Measurements from ENCODE around the gene TAS2R10.
"Not testable (repeated sequence)": the region's sequence is repeated elsewhere in the genome, so short reads cannot be mapped to it uniquely, and the experiment has no call there.

Gene TAS2R10, protein sequence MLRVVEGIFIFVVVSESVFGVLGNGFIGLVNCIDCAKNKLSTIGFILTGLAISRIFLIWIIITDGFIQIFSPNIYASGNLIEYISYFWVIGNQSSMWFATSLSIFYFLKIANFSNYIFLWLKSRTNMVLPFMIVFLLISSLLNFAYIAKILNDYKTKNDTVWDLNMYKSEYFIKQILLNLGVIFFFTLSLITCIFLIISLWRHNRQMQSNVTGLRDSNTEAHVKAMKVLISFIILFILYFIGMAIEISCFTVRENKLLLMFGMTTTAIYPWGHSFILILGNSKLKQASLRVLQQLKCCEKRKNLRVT
- 0.35 to 1.3 (median 0.52) reads per million in 4 experiments for total RNA-seq

DNA sequence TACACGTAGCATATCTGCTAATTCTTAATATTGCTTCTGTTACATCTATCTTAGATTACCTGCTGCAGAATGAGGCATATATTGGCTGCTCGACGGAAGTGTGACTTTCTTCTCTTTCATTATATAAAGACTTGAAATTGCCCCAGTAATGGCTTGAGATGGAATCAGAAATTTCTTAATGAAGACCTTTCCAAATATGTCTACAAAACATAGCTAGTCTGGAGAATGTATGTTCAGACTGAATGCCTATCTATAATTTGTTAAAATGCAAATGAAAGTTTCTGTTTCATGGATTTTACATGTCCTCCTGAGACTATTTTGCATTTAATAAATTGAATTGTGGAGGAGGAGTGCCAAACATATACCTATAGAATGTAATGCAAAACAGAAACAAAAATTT, at the start of gene TAS2R10:
TSS of gene TAS2R10 (minus strand) at position 101 of the 400 bp plus-strand sequence. CDS start at position 12, 89 bp downstream.
- no peak for DNase-seq

DNA sequence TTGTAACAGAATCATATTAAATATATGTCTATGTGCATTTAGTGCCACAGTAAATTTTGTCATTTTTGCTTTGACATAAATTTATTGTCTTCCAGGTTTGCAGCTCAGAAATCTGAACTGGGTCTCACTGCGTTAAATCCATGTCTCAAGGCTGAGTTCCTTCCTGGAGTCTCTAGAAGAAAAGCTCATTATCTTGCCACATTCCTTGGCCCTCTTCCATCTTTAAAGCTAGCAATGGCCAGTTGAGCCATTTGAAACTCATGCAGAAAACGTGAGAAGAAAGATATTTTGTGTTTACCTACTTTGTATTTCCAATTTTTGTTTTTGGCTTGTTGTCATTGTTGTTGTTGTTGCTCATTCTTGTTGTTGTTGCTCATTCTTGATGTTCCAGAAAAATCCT, 47.2 kb upstream of the TAS2R10 start:
- DNase-seq, result no peak

DNA sequence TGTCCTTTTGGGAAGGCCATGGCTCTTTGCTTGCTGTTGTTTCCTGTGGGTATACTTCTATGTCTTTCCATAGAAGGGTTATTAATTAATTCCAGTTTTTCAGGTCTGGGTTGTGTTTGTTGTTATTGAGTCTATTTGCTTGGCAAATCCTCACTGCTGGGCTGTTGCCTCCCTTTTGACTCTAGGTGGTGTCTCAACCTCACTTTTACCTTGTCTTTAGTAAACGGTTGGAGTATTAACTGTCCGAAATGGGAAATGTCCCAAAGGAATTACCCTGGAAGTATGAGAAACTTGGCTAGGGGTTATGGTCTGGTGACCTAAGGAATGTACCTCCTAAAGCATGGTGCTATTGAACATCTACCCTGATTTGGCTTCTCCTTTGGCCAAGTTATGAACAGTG, 41.2 kb upstream of the TAS2R10 start:
- DNase-seq, result no peak

DNA sequence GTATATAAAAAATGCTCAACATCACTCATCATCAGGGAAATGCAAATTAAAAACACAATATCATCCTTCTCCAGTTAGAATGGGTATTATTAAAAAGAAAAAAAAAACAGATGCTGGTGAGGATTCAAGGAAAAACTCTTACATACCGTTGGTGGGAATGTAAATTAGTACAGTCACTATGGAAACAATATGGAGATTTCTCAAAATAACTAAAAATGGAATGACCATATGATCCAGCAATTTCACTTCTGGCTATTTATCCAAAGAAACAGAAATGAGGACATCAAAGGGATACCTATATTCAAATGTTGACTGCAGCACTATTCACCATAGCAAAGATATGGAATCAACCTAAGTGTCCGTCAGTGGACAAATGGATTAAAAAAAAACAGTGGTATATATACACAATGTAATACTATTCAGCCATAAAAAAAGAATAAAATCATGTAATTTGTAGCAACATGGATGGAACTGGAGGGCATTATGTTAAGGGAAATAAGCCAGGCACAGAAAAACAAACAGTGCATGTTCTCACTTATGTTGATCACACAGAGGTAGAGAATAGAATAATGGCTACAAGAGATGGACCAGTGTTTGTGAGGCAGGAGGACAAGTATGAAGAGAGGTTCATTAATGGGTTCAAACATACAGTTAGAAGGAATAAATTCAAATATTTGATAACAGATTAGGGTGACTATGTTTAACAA, 37.5 kb upstream of the TAS2R10 start:
- DNase-seq, result no peak

DNA sequence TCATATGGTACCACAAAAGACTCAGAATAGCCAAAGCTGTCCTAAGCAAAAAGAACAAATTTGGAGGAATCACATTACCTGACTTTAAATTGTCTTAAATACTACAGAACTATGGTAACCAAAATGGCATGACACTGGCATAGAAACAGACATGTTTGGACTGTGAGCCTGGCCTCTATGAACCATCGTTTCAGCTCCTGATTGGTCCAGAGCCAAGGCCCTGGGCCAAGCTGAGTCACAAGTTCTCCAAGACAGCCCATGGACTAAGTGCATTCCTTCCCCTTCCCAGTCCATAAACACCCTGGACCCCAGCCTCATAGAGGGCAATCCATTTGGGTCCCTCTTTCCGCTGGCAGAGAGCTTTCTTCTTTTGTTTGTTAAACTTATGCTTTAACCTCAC, 35.2 kb upstream of the TAS2R10 start:
- DNase-seq, result no peak

DNA sequence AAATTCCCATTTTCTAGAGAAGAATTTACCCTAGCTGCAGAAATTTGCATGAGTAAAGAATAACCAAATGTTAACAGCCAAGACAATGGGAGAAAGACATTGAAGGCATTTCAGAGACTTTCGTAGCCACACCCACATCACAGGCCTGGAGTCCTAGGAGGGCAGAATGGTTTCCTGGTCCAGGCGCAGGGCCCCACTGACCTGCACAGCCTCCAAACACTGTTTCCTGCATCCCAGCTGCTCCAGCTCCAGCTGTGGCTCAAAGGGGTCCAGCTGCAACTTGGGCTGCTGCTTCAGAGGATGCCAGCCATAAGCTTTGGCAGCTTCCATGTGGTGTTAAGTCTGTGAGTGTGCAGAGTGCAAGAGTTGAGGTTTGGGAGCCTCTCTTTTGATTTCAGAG, 29.6 kb upstream of the TAS2R10 start:
- no peak for DNase-seq

DNA sequence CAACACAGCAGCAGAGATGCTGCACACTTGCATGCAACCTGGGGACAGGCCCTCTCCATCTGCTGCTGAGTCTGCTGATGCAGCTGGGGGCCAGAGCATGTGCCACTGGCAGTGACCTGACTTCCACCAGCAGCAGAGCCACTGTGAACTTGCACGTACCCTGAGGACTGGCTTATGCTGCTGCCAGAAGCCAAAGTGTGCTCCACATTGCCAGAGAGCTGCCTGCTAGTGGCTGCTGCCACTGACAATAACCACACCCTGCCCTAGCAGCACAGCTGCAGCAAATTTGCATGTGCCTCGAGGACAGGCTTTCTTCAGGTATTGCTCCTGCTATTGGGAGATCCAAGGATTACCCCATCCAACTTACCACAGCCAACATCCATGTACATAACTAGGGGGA, 27.6 kb upstream of the TAS2R10 start:
- DNase-seq, result no peak

DNA sequence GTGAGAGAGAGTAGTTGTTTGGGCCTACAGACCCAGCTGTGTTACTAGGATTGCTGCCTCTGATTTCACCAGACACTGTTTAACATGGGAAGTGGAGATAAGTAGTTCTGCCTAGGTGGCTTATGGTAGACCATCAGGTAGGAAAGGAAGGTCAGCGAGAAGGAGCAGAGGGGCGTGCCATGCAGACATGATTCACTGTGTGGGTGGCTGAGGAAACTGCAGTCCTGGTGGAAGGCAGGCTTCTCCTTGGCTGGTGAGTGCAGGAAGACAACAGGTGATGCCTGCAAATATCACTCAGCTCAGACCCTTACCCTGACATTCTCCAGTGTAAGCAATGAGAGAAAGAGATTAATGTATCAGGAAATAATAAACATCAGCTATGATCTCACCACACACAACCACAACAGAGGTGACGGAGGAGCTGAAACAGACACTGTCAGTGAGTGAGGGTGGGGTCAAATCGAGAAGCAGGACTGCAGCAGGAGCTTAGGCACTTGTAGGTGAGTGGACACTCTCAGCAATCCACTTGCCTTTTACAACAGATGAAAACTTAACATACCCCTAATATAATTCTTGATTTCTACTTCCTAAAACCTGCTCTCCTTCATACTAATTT, 25.2 kb upstream of the TAS2R10 start:
- no peak for DNase-seq

DNA sequence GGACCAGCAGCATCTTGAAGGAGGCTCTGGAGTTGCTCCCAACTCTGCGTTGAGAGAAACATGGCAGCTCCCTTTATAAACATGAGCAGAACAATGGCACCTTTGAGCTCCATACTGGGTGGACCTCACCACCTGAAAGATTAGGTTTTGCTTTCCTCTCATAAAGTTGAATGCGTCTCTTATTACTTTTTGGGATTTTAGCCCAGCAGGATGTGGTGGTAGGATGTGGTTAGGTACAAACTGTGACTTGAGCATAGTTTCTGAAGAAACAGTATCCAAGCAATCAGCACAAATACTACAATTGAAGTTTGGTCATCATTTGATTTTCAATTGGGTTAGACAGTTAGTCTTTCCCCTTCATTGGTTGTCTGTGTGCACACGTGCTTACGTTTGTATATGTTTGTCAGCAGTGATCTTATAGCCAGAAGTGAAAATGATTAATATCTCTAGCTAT, 23.3 kb upstream of the TAS2R10 start, which contains the start of gene PRR4:
TSS of gene PRR4 (minus strand) at position 51 of the 454 bp plus-strand sequence. CDS start at position 13, 38 bp downstream.
- DNase-seq, result no peak

DNA sequence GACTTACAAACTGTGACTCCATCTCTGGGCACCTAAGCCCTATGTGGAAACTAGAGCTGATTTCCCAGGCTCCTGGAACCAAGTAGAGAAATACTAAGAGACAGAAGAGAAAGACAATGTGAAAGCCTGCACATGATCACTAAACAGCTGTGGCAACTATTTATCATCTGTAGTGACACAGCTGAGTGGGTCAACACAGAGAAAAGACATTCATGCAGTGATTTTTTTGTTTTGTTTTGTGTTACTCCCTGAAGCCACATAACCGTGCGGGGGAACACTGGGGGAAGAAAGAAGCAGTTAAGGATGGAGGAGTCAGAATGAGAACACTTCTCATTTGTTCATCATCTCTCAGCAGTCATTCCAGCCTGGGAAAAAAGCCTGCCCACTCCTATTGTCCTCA, 21.6 kb upstream of the TAS2R10 start:
- no peak for DNase-seq

DNA sequence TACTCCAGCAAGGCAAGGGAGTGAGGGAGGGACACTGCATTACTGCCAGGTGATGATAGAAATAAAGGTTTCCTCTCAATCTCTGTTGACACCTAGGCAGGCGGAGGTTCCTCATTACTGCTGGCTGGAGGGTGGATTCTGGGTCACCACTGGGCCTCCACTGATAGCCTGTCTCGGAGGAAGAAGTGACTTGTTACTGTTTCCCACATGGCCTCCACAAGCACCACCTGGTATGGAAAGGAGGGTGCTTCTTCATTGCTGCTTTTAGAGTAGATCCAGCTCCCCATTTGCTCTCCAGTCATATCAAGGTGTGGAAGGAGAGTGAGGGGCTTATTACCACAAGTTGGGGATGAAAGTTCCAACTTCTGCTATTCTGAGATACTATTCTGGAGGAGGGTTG, 16.7 kb upstream of the TAS2R10 start:
- no peak for DNase-seq

DNA sequence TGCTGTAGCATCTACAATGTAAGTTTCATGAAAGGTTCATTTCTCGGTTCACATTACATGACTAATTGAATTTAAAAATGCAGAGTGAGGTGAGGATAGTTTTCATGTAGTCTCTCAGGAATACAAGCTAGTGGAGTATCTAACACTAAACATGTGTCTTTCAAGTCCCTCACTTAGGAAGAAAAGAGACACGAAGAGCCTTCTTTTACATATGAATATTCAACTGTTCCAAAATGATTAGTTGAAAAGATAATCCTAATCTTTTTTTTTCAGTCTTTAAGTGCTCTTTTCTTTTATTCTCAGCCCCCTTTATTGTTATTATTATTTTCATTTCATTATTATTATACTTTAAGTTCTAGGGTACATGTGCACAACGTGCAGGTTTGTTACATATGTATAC, 12.3 kb upstream of the TAS2R10 start:
- DNase-seq, result no peak

DNA sequence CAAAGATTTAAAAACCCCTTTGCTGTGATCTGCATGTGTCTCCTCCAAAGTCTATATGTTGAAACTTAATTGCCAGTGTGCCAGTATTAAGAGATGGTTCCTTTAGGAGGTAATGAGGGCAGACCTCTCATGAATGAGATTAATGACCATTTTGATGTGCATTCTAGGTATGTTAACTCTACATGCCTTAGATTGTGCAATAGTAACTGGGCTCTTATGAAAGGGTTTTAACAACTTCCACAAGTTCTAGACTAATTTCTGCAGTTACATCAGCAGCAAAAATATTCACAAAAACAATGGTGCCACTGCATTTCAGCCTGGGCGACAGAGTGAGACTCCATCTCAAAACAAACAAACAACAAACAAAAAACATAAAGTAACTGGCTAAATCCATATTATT, 3.8 kb upstream of the TAS2R10 start:
- no peak for DNase-seq

DNA sequence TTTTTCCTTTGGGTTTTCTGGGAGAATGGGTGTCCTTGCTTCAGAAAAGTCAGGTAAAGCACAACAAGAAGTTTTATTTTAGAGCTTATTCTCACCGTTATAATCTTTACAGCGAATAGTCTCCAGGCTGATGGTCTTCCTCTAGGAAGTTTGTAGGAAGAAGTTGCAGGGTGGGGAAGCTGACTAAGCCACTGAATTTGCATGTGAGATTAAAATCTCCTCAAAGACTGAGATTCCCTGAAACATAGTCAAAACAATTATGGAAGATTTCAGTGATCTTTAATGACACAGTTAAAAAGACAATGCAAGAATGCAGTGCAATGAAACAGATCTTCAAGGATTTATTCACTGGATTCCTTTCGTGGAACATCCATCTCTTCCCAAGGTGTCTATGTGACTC, 1.2 kb downstream of the TAS2R10 start:
- no peak for DNase-seq

DNA sequence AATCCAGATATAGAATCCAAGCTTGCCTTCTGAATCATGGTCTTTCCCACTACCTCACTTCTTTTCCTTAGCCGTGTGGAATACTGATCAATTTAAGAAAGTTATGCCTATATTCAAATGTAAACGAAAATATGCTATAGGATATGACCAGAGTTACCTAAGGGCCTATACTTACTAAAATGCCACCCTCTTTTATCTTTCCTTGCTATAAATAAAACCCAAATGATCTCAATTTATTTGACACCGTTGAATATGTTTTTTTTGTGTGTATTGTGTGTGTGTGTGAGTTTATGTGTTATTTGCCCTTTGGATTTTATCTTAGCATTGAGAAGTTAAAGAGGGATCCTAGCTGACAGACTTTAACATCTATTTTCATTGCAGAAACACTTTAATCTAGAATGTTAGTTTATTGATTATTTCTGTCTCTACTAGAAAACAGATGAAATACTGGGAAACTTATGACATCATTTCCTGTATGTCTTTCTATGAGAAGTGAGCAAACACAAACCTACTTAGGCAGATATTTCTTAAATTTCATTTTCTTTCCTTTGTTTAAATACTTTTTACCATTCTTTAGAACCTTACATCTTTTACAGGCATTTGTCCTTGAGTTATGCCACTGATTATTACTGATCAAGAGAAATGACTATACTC, 14.1 kb downstream of the TAS2R10 start:
- DNase-seq, result no peak

DNA sequence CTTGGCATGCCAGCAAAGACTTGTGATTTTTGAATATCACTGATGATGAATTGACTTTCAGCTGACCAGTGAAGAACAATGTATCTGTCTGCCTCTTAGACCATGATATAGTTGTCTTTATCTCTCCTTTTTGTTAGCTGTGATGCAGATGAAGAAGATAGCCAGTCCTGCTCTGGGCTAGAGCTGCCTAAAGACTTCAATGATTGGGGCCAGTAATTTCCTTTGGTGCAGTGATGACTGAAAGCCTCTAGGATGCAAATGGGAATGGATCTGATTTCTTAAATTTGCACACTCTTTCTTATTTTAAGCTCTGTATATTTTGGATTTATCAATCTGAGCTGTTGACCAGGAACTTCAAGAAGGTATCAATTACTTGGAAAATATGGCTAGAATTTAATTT, 16.1 kb downstream of the TAS2R10 start, which contains the start of gene TAS2R9:
TSS of gene TAS2R9 (minus strand) at position 101 of the 400 bp plus-strand sequence. CDS start at position 8, 93 bp downstream.
- no peak for DNase-seq

DNA sequence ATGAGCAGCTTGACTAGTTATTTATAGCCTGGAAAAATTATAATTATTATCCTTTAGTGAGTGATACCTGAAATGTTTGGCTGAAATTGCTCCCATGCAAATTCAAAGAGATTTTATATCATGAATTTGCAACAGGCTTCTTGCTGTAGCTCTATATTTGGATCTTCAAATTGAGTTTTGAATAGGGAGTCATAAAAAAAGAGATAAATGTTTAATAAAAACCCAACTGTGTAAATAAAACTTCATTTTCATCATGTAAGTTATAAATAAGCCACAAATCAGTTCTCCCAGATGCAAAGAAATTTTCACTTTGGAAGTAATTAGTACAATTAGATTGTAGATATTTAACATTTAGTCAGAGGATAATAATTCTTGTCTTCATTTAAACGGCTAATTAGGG, 19.0 kb downstream of the TAS2R10 start, which contains the start of gene TAS2R8:
TSS of gene TAS2R8 (minus strand) at position 101 of the 400 bp plus-strand sequence. CDS start 306 bp downstream, outside the sequence.
- no peak for DNase-seq

DNA sequence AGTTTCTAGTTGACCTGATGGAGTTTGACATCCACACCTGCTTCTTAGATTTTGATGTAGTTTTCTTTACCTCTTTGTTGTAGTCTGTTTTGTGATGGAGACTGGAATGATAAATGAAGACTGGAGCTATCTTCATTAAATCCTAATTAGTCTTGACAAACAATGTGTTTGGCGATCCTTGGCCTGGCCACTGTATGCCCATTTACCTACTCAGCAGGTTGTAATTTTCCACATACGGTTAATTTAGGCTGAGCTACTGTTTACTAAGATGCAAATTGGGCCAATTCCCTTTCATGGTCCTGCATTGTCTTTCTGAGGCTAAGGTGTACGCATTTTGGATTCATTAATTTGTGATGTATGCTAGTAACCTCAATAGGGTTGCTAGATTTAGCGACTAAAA, 23.6 kb downstream of the TAS2R10 start, which contains the start of gene TAS2R7:
TSS of gene TAS2R7 (minus strand) at position 41 of the 400 bp plus-strand sequence. CDS start 57 bp downstream, outside the sequence.
- no peak for DNase-seq

DNA sequence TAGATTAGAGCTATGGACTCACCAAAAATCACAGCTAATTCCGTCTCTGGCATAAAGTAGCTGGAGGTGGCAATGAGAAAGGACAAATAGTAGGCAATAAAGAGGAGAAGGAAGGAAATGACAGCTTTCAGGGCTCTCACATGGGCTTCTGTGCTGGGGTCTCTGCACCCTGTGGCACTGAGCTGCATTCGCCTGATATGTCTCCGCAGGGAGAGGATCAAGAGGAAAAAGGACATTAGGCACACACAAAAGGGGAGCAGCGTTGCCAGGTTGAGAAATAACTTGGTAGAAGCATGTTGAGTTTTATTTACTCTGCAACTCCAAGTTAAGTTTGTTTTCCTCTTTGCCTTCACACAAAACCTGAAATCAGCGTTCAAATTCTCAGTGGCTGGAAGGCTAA, 24.4 kb downstream of the TAS2R10 start:
- no peak for DNase-seq

DNA sequence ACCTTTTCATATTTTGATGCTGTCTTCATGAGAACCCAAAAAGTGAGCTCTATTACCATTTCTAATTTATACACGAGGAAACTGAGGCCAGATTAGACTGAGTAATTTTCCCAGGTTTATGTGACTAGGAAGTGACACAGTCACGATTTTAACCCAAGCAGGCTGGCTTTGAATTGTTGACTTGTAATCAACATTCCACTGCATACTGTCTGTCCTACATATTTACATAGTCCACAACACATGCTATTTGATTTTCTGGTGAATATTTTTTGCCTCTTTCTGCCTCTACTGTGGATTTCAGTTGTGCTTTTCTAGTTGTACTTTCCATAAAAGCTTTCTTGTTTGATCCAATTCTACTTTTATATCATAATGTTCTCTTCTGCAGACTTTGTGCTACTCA, 31.9 kb downstream of the TAS2R10 start:
- no peak for DNase-seq

DNA sequence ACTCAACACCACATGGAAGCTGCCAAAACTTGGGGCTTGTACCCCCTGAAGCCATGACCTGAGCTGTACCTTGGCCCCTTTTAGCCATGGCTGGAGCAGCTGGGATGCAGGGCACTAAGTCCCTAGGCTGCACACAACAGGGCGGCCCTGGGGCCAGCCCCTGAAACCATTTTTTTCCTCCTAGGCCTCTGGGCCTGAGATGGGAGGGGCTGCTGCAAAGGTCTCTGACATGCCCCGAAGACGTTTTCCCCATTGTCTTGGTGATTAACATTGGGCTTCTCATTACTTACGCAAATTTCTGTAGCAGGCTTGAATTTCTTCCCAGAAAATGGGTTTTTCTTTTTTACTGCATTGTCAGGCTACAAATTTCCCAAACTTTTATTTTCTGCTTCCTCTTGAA, 34.4 kb downstream of the TAS2R10 start:
- not testable (repeated sequence) for DNase-seq

DNA sequence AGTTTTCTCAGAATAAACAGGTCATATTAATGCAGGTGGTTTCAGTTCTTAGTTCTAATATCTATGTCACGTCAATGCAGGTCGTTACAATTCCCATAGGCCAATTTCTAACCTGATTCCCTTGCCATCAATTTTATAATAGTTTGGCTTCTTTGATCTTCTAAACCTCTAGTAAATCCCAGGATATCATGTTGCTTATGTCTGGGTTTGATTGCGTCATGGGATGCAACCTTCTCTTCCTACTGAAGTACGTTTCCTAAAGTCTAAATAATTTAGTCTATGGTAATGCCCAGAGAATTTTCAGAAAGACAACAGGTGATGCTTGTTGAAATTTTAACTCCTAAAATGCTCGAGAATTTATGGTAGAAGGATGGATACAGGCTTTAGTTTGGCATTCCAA, 42.9 kb downstream of the TAS2R10 start:
- DNase-seq, result no peak

DNA sequence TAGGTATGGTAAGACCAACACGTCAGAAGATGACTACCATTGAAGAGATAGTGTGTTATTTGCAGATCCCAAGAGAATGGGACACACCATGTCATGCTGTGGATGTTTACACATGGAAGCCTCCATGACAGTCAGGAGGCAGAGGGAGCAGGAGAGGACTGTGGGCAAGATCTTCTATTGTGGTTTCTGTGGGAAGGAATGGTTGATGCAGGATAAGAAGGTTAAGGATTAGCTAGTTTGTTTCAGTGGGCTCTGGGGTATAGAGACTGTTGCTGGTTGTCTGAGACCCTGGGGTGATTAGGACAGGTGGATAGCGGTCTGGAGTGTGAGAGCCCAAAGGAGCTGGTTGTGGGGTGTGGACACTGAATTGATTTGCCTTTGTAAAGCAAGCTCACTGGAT, 47.1 kb downstream of the TAS2R10 start:
- no peak for DNase-seq

All from effector CD8-positive, alpha-beta T cell (primary cell).